GM19467 (cell line): ENCODE results near the gene NAALADL2.

Experiments
- ATAC-seq: cut with Tn5 transposase; IDR thresholded peaks from one replicate; pipeline ENCODE4 v1.9.1; 2021; ENCODE audit warnings: mild to moderate bottlenecking, moderate library complexity; ENCODE audit not compliant: unreplicated experiment

The NAALADL2 gene

DNA sequence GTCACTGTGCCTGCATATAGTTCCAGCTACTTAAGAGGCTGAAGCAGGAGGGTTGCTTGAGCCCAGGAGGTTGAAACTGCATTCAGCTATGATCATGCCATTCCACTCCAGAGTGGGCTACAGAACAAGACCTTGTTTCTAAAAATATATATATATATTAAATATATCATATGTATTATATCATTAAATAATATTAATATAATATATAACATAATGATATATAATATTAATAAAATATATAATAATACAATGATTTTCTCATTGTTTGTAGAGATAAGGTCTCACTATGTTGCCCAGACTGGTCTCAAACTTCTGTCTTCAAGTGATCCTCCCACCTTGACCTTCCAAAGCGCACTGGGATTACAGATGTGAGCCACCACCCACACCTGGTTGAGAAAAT is 101.8 kb downstream of the NAALADL2 start:
- no peak for ATAC-seq

DNA sequence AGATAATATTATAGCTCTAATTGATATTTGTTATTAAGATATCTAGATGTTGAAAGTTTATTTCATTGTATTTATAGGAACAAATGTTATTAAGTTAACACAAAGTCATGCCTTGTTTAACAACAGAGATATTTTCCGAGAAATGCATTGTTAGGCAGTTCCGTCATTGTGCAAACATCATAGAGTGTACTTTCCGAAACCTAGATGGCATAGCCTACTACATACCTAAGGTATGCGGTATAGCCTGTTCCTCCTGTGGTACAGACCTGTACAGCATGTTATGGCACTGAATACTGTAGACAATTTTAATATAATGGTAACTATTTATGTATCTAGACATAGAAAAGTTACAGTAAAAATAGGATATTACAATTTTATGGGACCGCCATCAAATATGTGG is 114.3 kb downstream of the NAALADL2 start:
- ATAC-seq, result no peak

DNA sequence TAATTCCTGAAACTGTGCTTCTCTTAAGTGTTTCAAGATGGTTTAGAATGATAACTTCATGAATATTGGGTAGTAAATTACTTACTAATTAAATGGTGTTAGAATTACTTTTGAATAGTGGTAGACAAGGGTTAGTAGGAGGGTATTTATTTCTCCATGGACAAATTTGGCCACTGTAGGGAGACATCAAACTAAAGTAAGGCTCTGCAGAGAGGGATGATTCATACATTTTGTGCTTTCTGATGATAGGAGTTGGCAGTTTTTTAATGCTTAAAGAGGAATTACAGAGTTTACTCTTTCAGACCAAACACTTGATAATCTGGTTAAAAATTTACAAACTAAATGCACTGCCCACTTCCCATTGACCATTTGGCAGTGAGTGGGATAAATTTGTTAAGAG is 127.6 kb downstream of the NAALADL2 start:
- no peak for ATAC-seq

DNA sequence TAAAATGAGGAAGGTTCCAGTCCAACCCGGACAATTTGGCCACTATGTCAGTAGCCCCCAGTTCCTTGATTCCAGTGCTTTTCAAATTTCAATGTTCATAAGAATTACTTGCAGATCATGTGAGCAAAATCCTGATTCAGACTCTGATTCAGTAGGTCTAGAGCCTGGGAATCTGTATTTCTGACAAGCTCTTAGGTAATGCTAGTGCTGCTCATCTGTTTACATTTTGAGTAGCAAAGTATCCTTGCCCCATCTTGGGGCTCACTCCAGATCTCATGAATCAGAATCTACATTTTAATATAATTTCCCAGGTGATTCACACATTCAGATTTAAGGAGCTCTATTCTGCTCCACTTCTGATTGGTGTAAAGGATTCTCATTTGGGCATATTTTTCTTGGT is 142.0 kb downstream of the NAALADL2 start:
- ATAC-seq, result no peak

DNA sequence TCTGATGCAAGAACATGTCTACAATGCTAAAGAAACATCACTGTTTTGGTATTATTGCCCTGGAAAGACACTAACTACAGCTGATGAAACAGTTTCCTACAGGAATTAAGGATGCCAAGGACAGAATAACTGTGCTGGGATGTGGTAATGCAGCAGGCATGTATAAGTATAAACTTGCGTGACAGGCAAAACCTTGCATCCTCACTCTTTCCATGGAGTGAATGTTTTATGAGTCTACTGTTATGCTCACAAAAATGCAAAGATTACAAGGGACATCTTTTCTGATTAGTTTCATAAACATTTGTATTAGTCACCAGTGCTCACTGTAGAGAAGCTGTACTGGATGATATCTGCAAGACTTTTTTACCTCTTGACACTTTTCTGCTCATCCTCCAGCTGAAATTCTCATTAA is 143.6 kb downstream of the NAALADL2 start:
- ATAC-seq, result no peak

DNA sequence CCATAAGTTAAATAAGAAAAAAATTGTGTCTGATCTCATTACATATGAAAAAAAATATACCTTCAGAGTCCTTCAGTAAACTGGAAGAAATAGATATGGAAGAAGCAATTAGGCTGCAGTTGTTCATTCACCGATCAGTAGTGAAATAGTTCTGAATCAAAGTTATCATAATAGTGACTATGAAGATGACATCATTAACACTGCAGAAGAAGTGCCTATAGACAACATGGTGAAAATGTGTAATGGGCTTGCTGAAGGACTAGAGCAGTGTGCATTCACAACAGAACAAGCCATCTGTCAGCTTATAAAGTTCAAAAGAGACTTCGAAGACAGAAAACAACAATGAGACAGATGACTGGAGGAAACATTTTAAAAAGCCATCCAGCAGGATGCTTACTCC is 144.5 kb downstream of the NAALADL2 start:
- no peak for ATAC-seq

DNA sequence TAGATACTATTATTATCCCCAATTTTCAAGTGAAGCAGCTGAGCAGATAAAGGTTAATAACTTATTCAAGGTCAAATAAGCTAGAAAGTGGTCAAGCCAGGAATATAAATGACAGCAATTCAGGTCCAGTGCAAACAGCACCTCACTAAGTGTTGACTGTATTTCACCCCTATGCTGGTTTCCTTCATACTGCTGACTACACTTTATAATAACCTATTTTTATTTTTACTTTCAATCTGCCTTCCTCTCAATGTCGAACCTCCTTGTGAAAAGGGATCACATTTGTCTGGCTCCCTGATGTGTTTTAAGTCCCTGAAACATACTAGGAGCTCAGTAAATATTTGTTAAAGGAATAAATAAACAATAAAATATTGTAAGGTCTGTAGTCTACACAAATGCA is 146.1 kb downstream of the NAALADL2 start:
- ATAC-seq, result no peak

DNA sequence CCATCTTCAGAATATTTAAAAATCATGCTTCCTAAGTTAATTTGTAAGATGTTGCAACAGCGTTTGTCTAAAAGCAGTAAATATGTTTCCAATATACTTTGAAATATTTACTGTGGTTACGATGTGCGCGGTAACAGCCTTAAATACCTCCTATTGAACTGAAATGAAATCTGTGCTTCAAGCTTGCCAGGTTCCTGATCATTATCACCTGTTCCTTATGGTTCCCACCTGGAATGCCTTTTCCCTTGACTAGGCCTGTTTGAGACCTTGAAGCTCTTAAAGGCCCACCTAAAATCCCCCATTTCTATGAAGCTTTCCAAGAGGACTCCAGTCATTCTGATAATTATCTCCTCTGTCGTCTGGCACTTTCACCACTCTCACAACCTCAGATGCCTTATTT is 146.7 kb downstream of the NAALADL2 start:
- ATAC-seq, result no peak

DNA sequence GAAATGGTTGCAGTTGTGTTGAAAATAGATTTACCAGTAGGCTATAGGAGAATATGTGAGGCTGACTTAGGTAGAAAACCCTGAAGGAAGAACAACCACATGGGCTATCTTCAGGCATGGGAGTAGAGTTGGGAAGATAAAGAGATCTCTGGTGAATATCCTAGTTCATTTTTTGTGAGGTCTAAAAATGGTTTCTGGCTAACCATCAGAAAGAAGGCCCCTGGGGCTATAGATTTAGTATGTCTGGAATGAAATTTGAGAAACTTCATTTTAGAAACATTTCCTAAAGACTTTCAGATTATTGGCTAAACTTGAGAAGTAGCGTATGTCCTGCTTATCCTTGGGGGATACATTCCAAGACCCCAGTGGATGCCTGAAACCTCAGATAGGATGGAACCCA is 148.2 kb downstream of the NAALADL2 start:
- no peak for ATAC-seq

DNA sequence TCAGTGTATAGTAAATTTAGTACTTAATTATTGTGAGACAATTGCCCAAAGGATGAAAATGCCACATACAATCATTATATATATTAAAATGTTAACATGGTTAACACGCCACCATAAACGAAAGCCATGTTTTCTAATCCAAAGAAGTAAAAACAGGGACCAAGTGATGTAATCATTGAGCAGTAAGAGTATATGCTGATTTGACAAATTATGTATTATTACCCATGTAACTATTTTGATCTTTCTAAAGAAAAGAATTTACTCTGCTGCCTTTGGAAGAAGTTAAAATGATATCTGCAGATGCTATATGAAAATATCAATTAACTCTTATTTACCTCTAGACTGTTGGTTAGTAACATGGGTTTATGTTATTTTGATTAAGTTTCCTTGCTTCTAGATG is 150.2 kb downstream of the NAALADL2 start:
- no peak for ATAC-seq

DNA sequence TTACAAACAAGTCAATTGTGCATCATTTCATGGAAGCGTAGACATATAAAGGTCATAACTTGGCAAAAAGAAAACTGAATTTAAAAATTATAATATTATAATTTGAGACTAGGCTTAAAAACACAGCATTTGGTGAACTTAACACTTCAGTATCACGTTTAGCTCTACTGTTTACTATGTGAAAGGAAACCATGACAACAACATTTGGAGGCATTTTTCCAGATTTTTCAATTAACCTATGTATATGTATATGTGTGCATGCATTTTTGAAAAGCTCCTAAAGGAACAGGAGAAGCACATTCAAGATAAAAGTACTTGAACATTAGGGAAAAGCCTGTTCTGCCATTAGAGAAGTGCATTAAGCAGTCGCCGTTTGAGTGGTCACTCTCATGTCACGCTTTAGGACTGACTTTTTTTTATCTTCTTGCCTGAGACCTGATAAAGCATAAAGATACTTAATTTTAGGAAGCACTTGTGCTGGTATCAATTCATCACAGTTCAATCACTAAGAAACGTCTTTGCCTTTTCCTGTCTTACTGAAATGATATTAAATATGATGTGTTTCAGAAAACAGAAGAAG is 156.0 kb downstream of the NAALADL2 start:
- ATAC-seq, result no peak

DNA sequence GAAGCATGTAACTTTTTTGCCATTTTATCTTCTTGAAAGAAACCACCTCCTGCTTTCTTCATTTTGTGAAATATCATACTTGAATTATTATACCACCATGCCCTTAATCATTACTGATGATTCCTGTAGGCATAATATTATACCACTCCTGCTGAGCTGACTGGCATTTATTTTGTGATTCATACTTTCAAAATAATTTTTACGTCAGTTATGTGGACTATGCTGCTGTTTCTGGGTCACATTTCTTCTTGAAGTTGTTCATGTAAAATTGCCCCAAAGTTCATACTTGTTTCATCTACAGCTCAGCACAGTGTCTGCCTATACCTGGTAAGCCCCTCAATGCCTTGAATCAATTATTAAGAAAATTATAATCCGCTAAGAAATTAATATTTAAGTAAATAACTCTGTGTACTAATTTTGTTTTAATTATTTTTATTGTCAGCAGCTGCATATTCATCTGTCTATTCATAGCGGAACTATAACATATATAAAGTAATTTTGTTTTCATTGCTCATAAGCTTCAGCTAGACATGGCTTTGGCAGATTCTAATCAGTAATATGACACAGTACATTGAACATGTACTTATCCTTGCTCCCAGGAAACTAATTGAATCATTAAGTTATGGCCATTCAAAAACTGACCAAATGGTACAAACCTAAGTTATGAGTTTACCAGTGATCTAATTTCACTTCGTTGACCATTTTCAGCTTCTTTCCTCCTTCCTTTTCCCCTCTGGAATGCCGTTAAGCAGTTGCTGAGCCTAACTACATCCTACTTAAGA is 160.0 kb downstream of the NAALADL2 start:
- no peak for ATAC-seq

DNA sequence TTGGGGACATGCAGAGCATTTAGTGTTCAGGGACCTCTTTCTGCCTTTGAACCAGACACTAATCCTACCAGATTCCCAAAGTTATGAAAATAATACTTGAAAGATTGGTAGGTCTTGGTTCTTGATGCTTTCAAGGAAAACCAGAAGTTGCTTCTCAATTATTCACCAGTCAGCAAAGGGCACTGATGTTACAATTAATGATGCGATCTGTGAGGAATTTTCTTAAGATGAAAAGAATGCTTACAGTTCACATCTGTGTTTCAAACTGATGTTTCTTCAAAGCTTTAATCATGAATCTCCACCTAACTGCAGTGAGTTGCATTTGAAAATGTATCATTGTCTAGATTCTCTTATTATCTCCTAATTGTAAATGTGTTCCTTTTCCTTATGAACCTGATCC is 161.0 kb downstream of the NAALADL2 start:
- ATAC-seq, result no peak

DNA sequence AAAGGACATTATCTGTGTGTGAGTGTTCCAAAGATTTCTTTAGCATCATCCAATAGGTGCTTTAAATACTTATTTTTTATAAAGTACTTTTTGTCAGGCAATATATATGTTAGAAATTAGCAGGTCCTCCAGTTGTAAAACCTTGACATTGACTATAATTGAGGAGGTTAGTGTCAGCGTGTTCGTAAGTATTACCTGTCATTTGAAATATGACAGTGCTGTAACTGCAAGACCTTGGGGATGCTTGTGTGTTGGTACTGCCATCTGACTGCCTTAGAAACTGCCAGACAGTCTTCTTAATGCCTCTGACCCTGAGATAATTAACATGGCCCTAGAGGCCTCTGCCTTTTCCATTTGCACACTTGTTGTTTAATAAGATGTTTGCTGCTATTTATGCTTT is 170.7 kb downstream of the NAALADL2 start:
- no peak for ATAC-seq

DNA sequence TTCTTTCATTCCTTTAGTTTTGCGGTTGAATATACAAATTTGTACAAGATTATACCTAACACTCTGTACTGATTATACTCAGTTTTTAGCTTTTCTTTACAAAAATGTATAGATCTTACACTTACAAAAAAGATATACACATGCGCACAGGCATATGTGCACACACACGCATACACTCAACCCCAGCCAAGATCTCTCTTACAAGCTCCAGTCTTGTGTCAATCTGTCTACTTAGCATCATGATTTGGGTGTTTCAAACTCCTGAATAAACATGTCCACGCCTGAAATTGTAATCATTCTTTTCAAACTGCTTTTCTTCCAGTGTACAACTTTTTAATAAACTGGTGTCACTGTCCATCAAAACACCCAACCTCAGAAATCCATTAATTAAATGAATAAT is 180.7 kb downstream of the NAALADL2 start:
- no peak for ATAC-seq

DNA sequence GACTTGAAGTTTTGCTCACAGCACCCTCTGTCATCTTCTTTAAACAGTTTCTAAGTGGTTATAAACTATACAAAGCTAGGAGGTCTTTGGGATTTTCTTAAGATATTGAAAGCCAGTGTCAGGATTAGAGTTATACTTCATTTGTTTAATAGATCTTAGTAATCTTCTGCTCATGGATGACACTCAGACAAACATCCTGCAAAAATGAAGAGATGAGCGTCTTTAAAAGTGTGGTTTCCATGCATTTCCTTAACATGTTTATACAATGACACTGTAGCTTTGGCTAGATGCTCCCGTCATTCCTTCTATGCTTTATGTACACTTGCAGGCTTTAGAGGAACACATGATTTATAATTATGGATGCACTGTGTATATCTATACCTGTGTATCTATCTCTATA is 182.2 kb downstream of the NAALADL2 start:
- ATAC-seq, result no peak

DNA sequence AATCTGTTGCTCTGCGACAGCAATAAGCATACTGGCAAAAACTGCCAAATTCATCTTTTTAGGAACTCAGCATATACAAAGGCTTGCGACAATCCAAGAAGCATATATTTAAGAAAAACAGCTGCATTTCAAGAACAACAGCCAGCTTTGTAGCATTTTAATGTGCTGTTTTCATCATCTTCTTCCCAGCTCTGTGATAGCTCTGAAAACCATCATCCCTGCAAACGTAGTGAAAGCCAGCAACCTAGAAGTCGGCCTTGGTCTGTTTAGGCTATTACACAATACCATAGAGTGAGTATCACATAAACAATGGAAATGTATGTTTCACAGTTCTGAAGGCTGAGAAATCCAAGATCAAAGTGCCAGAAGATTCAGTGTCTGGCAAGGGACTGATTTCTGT is 187.5 kb downstream of the NAALADL2 start:
- ATAC-seq, result no peak

DNA sequence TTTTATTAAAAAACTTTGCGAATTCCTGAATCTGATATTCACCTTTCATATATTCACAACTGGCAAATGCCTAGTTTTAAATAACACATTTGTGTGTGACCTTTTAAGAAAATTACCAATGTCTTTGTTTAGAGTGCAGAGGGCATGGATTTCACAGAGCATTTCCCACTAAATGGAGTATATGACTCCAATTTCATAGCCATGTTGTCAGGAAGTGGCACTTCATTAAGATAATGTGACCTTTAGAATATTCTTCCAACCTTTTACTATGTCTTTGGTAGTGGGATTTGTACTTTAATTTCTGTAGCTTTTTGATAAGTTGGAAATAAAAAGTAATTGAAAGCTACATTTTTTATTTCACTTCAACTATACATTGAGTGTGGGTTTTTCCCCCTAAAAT is 188.7 kb downstream of the NAALADL2 start:
- no peak for ATAC-seq

DNA sequence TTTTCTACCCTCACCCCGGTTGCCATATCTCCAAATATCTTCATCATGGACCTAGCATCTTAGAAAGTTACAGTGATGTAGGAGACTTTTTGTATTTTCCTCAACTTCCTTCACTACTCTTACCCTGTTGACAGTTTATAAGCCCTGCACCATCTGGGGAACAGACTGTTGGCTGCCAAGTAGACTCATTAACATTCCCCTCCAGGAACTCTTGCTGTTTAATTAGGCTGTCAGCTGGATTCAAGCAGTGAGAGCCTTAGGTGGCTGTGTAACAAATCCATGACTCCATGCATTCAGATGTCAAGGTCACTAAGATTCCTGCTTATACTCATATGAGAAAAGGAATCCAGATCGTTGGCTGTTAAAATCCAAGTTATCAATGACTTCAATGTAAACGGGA is 198.3 kb downstream of the NAALADL2 start:
- no peak for ATAC-seq

DNA sequence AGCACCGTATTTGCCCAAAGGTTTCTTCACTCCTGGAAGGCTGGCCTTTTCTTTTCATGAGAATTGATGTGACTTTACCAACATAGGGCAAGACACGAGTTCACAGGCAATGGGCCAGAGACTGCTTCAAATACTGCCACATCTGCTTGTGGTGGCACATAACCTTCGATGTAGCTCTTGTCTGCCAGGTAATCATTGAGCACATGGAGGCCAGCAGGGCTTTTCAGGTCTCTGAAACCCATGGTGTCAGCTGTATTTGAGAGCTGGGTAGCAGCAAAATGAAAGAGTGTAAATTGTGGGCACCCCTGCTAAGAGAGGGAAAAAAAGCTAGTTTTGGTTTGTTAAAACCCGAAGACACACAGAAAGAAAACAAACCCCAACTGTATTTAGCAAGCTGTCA is 200.7 kb downstream of the NAALADL2 start:
- ATAC-seq, result no peak

DNA sequence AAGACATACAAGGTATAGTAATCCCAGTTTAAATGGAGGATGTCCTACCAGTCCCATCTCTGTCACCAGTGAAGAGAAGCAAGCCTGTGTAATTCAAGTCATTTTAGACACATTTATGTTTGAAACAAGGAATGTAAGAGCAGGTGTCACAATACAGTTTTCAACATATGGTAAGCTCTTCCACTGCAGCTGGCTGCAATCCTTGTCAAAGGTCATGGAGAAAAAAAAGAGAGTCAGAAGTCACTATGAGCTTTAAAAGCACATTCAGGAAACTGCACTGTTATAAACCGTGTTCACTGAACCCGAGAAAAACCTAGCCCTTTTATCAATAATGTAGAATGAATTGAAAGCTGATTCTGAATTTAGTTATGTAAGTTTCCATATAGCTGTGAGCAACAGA is 206.4 kb downstream of the NAALADL2 start:
- ATAC-seq, result no peak

DNA sequence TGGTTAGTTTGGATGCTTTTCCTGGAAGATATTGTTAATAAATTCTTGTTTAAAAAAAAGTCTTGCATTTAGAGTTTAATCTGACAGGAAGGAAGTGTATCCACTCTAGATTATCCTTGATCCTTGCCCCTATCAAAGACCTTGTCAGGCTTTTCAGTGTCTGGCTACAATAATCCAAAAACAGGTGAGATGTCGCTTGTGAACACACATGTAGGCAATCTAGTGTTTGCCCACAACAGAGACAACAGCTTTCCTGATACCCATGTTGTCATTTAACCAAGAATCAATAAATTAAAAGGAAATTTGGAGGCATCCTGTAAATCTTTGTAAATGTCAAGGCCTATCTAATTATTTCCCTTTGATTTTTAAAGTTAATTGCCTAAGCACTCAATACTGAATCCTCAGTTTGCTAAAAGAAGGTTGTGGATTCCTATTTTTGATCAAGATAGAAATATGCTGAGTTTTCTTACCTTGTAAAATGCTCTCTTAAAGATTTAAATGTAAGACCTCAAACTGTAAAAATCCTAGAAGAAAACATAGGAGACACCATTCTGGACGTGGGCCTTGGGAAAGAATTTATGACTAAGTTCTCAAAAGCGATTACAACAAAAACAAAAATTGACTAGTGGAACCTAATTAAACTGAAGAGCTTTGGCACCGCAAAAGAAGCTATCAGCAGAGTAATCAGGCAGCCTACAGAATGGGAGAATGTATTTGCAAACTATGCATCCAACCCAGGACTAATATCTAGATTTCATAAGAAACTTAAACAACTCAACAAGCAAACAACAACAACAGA is 207.7 kb downstream of the NAALADL2 start:
- ATAC-seq, result no peak
